GM12878 (cell line): ENCODE data around the gene RPL10A. TPM values are rescaled to one million over a fixed set of nuclear protein-coding genes. Genes with fewer than 3 reads are reported as not detected.

Experiments
- ATAC-seq: fragments of 200-7000 bp; cut with Tn5 transposase; 3 replicates; pipeline ENCODE4 v1.9.1; 2020; ENCODE audit warnings: mild to moderate bottlenecking, moderate library complexity
- BruUV-seq: library from RNA; stranded (reverse); fragments of 400-500 nt; replicated peaks from 2 replicates; lab custom pipeline; 2021; lab: Mats Ljungman, UMichigan
- CTCF ChIA-PET: fragments of 300-600 bp; sonication (Branson Sonifier 250); formaldehyde crosslinking; extraction: SDS; loops from one replicate; lab custom pipeline; 2021; ENCODE audit warnings: inconsistent platforms; lab: Yijun Ruan, JAX
- POLR2A ChIA-PET: fragments of 350-600 bp; formaldehyde crosslinking; extraction: SDS; loops from one replicate; lab custom pipeline; 2021; ENCODE audit warnings: inconsistent platforms; lab: Charles Lee
- RAD21 ChIA-PET: fragments of 300-600 bp; sonication (Branson Sonifier 250); formaldehyde crosslinking; loops from one replicate; lab custom pipeline; 2023; ENCODE audit warnings: antibody characterized with exemption; ENCODE audit not compliant: unreplicated experiment; lab: Charles Lee
- SMC1A ChIA-PET: fragments of 300-600 bp; sonication (Branson Sonifier 250); formaldehyde crosslinking; loops from one replicate; lab custom pipeline; 2023; ENCODE audit not compliant: unreplicated experiment, uncharacterized antibody; lab: Charles Lee
- DNase-seq: peaks from one replicate; pipeline ENCODE4 v3.0.0-alpha.2; 2011; ENCODE audit warnings: low read depth, low spot score
- FAIRE-seq: peaks from 3 replicates; lab custom pipeline; 2011; peaks lifted over from hg19 to GRCh38; lab: Jason Lieb, UNC
- H2AFZ ChIP-seq: 2 replicates; pipeline ENCODE4 v1.6.0; 2011; ENCODE audit warnings: low read depth, low read length, control low read depth; ENCODE audit not compliant: control insufficient read depth
- H3K27ac ChIP-seq: 2 replicates; pipeline ENCODE4 v1.5.1; 2011; ENCODE audit warnings: control low read depth; ENCODE audit not compliant: control insufficient read depth, insufficient read depth
- H3K27me3 ChIP-seq, 2 experiments: replicated peaks in 1 of 2; 2 replicates each; pipeline versions ENCODE4 v1.6.0 to v1.6.1; 2011; ENCODE audit warnings: low read length in 1 of 2; ENCODE audit not compliant: control insufficient read depth in 2 of 2, insufficient read depth in 2 of 2
- H3K36me3 ChIP-seq, 2 experiments: 2 replicates each; pipeline ENCODE4 v1.5.1; 2011; ENCODE audit warnings: low read length in 1 of 2; ENCODE audit not compliant: control insufficient read depth in 2 of 2, insufficient read depth in 2 of 2
- H3K4me1 ChIP-seq: 2 replicates; pipeline ENCODE4 v1.6.1; 2011; ENCODE audit warnings: mild to moderate bottlenecking, low read length, moderate library complexity, mixed read lengths; ENCODE audit not compliant: control insufficient read depth, insufficient read depth
- H3K4me2 ChIP-seq: 2 replicates; pipeline ENCODE4 v1.6.0; 2011; ENCODE audit warnings: control low read depth; ENCODE audit not compliant: control insufficient read depth, insufficient read depth
- H3K4me3 ChIP-seq: fragments of 200-600 bp; sonication (generic); 2 replicates; pipeline ENCODE4 v1.5.1; 2016
- H3K79me2 ChIP-seq: 2 replicates; pipeline ENCODE4 v1.6.0; 2011; ENCODE audit warnings: low read length; ENCODE audit not compliant: control insufficient read depth, insufficient read depth
- H3K9ac ChIP-seq: 2 replicates; pipeline ENCODE4 v1.8.0; 2011; ENCODE audit warnings: low read length, control low read depth, mixed read lengths; ENCODE audit not compliant: control insufficient read depth, insufficient read depth
- H3K9me3 ChIP-seq: replicated peaks from 3 replicates; pipeline ENCODE4 v1.5.1; 2011; ENCODE audit warnings: mild to moderate bottlenecking, low read length; ENCODE audit not compliant: control insufficient read depth, insufficient read depth
- H4K20me1 ChIP-seq: 2 replicates; pipeline ENCODE4 v1.6.0; 2011; ENCODE audit not compliant: control insufficient read depth, insufficient read depth
- BCL3 ChIP-seq: IDR thresholded peaks from 2 replicates; pipeline ENCODE4 v1.6.1; 2011; ENCODE audit warnings: borderline replicate concordance, low read depth, mild to moderate bottlenecking, moderate library complexity, low read length; ENCODE audit not compliant: insufficient read depth, poor library complexity, severe bottlenecking
- BMI1 ChIP-seq: fragments of 450-650 bp; IDR thresholded peaks from 2 replicates; pipeline ENCODE4 v1.6.1; 2016; ENCODE audit warnings: mild to moderate bottlenecking, moderate library complexity, borderline replicate concordance
- CHD2 ChIP-seq: IDR thresholded peaks from 2 replicates; pipeline ENCODE4 v1.6.1; 2011; ENCODE audit warnings: low read depth, low read length, improper control_type of control experiment, borderline replicate concordance
- EGR1 ChIP-seq, 2 experiments: IDR thresholded peaks; 1 replicate in 1 of 2; 2 replicates in 1 of 2; pipeline ENCODE4 v1.6.1; 2011 to 2012; ENCODE audit warnings: low read depth in 2 of 2, low read length in 2 of 2, borderline replicate concordance in 1 of 2, mild to moderate bottlenecking in 1 of 2, moderate library complexity in 1 of 2
- EP300 ChIP-seq, 2 experiments: fragments of 150-350 bp in 1 of 2; IDR thresholded peaks; 2 replicates each; pipeline ENCODE4 v1.6.1; 2011 to 2012; ENCODE audit warnings: low read depth in 2 of 2, low read length in 2 of 2, borderline replicate concordance in 1 of 2, improper control_type of control experiment in 1 of 2, inconsistent platforms in 1 of 2; ENCODE audit not compliant: control insufficient read depth in 1 of 2
- IRF5 ChIP-seq: fragments of 450-650 bp; IDR thresholded peaks from 2 replicates; pipeline ENCODE4 v1.6.1; 2017; ENCODE audit warnings: borderline replicate concordance
- KLF5 ChIP-seq: fragments of 450-650 bp; IDR thresholded peaks from 2 replicates; pipeline ENCODE4 v1.6.1; 2014; ENCODE audit warnings: mild to moderate bottlenecking; ENCODE audit not compliant: partially characterized antibody
- NFIC ChIP-seq: IDR thresholded peaks from 2 replicates; pipeline ENCODE4 v1.6.1; 2012; ENCODE audit warnings: low read depth, mild to moderate bottlenecking, inconsistent platforms, low read length, moderate library complexity
- WRNIP1 ChIP-seq: IDR thresholded peaks from 2 replicates; pipeline ENCODE4 v1.6.1; 2011; ENCODE audit warnings: low read depth, low read length, improper control_type of control experiment, borderline replicate concordance
- YBX1 ChIP-seq: fragments of 450-650 bp; IDR thresholded peaks from 2 replicates; pipeline ENCODE4 v1.6.1; 2016; ENCODE audit warnings: antibody characterized with exemption
- WGBS: methylation state at CpG from one replicate; pipeline ENCODE4 v1.1.6; 2016; ENCODE audit warnings: low lambda C conversion rate; ENCODE audit not compliant: insufficient replicate concordance, insufficient coverage; ENCODE audit errors: missing lambda C conversion rate; 5-methylcytosine and 5-hydroxymethylcytosine counted together
- in situ Hi-C: fragments of 300-500 bp; cut with MboI; formaldehyde crosslinking; loops from 9 replicates; pipeline ENCODE4 v1.14.3; 2018; ENCODE audit warnings: mixed read lengths
- intact Hi-C: fragments of 100-400 bp; cut with micrococcal nuclease; formaldehyde crosslinking; loops from one replicate; pipeline ENCODE4 v1.14.2; 2022; ENCODE audit not compliant: unreplicated experiment
- polyA plus RNA-seq, 11 experiments: library from polyadenylated mRNA; depleted of rRNA in 4 of 11; unstranded in 6 of 11; stranded (reverse) in 5 of 11; fragments of >200 nt; fragmentation: Nextera tagmentation in 4 of 11; fragmentation: Illumina TruSeq in 1 of 11; extraction: Ambion mirVana in 4 of 11; extraction: Trizol in 1 of 11; gene quantifications; 1 replicate in 1 of 11; 2 replicates in 10 of 11; pipeline versions ENCODE4 v1.2.1 to v1.2.3, GENCODE V29; 2011 to 2016; ENCODE audit warnings: inconsistent platforms in 2 of 11, missing spikeins in 2 of 11, low read depth in 1 of 11
- total RNA-seq, 4 experiments: library from RNA; depleted of rRNA in 3 of 4; stranded (reverse); fragments of >200 nt in 3 of 4; fragmentation: Illumina TruSeq in 1 of 4; extraction: Trizol in 1 of 4; gene quantifications; 2 replicates each; pipeline versions ENCODE4 v1.2.1 to v1.2.3, GENCODE V29; 2013 to 2021
- TF ChIP-seq, protein P1 (sequence below): IDR thresholded peaks from 2 replicates; pipeline ENCODE4 v1.6.1; 2011; ENCODE audit warnings: mild to moderate bottlenecking, low read depth, low read length, moderate library complexity; ENCODE audit not compliant: insufficient replicate concordance

Gene RPL10A
- total and polyA plus RNA-seq, 10 of the 15 experiments (the other 5 are each of a cell fraction or from before 2014, with no cell fraction given): 833 to 4,029 (median 2,795) TPM

- Histone ChIP-seq H3K4me2 (no peak overlapping the region), H2AFZ (no peak overlapping the region), H3K27ac (no peak overlapping the region), H3K4me3 (no peak overlapping the region), H3K9ac (no peak overlapping the region), H3K36me3 (no peaks in the 10 kb centered on the region), H3K79me2 (no peaks in the 10 kb centered on the region), H4K20me1 (no peaks in the 10 kb centered on the region), H3K27me3 (peaks cover 0 to 2% of the 10 kb centered on the region in 2 experiments; a peak in 3 of 4 replicates), H3K9me3 (no peaks in the 10 kb centered on the region), H3K4me1 (peaks cover 8% of the 10 kb centered on the region)
- DNase-seq: no peak
- ChIA-PET CTCF (interaction anchor here (0.6 to 0.8 kb wide), 2 partner anchors 9 to 25 kb away, joined by 3 read pairs; no protein-coding TSS in a partner anchor), POLR2A (no interaction called here), RAD21 (no interaction called here), SMC1A (interaction anchor here (0.8 kb wide), 1 partner anchor 10 kb away, joined by 3 read pairs; no protein-coding TSS in a partner anchor)
- in situ Hi-C loops: no loop called here
- intact Hi-C loops: no loop called here
- TF ChIP-seq KLF5 (no peak), NFIC (no peak), BCL3 (no peak), EGR1 (IDR thresholded peaks at IDR 0.05; ENCODE audit: borderline replicate concordance in 1 of 2, low read depth in 2 of 2, low read length in 2 of 2) (no peak), IRF5 (no peak), EP300 (IDR thresholded peaks at IDR 0.05; ENCODE audit: borderline replicate concordance in 1 of 2, control insufficient read depth in 1 of 2, low read depth in 2 of 2, low read length in 2 of 2) (no peak), BMI1 (no peak), WRNIP1 (no peak), YBX1 (no peak), CHD2 (no peak)
- TF ChIP-seq, protein P1, sequence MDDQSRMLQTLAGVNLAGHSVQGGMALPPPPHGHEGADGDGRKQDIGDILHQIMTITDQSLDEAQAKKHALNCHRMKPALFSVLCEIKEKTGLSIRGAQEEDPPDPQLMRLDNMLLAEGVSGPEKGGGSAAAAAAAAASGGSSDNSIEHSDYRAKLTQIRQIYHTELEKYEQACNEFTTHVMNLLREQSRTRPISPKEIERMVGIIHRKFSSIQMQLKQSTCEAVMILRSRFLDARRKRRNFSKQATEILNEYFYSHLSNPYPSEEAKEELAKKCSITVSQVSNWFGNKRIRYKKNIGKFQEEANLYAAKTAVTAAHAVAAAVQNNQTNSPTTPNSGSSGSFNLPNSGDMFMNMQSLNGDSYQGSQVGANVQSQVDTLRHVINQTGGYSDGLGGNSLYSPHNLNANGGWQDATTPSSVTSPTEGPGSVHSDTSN: no peak
- no TSS peak for BruUV-seq
- no peak for FAIRE-seq
- 10% methylated on average over 5 of the region's 5 CpGs for WGBS
- no peak for ATAC-seq
These were observed 23.5 kb downstream of the RPL10A start for GRCh38 chr6:35491558-35492257.
